TTC549 (cell line): ENCODE measurements around the gene GPR27.

Experiments used
- FAIRE-seq: peaks from 2 replicates; lab custom pipeline; 2012; peaks lifted over from hg19 to GRCh38; lab: Jason Lieb, UNC

GPR27 gene

GRCh38 chr3:71733319-71733718, 20.3 kb upstream of the GPR27 start:
- no peak for FAIRE-seq

- FAIRE-seq: no peak
These were observed 18.8 kb upstream of the GPR27 start for GRCh38 chr3:71734881-71735280.

- no peak for FAIRE-seq
These were observed 11.0 kb upstream of the GPR27 start for GRCh38 chr3:71742621-71743020.

GRCh38 chr3:71744738-71745137, 8.9 kb upstream of the GPR27 start:
- no peak for FAIRE-seq

- FAIRE-seq: no peak
These were observed 2.1 kb upstream of the GPR27 start for GRCh38 chr3:71751602-71752001.

- FAIRE-seq: no peak
These were observed 589 bp upstream of the GPR27 start for GRCh38 chr3:71752831-71753700.

- FAIRE-seq: no peak
These were observed 1.1 kb downstream of the GPR27 start for GRCh38 chr3:71754610-71755253.

- FAIRE-seq: no peak
These were observed 4.4 kb downstream of the GPR27 start for GRCh38 chr3:71758091-71758490.

GRCh38 chr3:71759401-71759800, 5.7 kb downstream of the GPR27 start:
- FAIRE-seq: no peak

GRCh38 chr3:71760140-71760539, 6.5 kb downstream of the GPR27 start:
- FAIRE-seq: no peak

- FAIRE-seq: no peak
These were observed 9.8 kb downstream of the GPR27 start for GRCh38 chr3:71763426-71763825.

- no peak for FAIRE-seq
These were observed 17.5 kb downstream of the GPR27 start for GRCh38 chr3:71771126-71771525.

GRCh38 chr3:71771884-71772283, 18.2 kb downstream of the GPR27 start:
- no peak for FAIRE-seq

- no peak for FAIRE-seq
These were observed 22.9 kb downstream of the GPR27 start for GRCh38 chr3:71776538-71776937.

- FAIRE-seq: no peak
These were observed 24.7 kb downstream of the GPR27 start for GRCh38 chr3:71778353-71778752.

GRCh38 chr3:71779674-71780377, 26.2 kb downstream of the GPR27 start:
- FAIRE-seq: no peak

- no peak for FAIRE-seq
These were observed 26.8 kb downstream of the GPR27 start for GRCh38 chr3:71780430-71780829.

- FAIRE-seq: no peak
These were observed 29.5 kb downstream of the GPR27 start for GRCh38 chr3:71783152-71783551.

GRCh38 chr3:71784201-71784913, 30.7 kb downstream of the GPR27 start:
- FAIRE-seq: no peak

- FAIRE-seq: no peak
These were observed 31.4 kb downstream of the GPR27 start, which contains the start of gene PROK2 for GRCh38 chr3:71784914-71785531. Gene PROK2, minus strand, starts transcription at chr3:71785148. Its CDS starts 96 bp downstream, at chr3:71785052.

GRCh38 chr3:71785532-71786216, 32.0 kb downstream of the GPR27 start:
- FAIRE-seq: no peak
